ENCODE measurements around the gene LTB4R2. TPM values are rescaled to one million over a fixed set of nuclear protein-coding genes. Genes with fewer than 3 reads are reported as not detected.

The LTB4R2 gene
- polyA plus RNA-seq, 1 donor = 6.0 TPM

- Histone ChIP-seq H3K4me1 (ENCODE audit: control insufficient read depth, insufficient read depth, low read length) (no peaks in the 10 kb centered on the region), H3K27me3 (ENCODE audit: control insufficient read depth, insufficient read depth, low read length) (no peaks in the 10 kb centered on the region)
Observed at GRCh38 chr14:24286996-24287395, 22.9 kb upstream of the LTB4R2 start.

DNA sequence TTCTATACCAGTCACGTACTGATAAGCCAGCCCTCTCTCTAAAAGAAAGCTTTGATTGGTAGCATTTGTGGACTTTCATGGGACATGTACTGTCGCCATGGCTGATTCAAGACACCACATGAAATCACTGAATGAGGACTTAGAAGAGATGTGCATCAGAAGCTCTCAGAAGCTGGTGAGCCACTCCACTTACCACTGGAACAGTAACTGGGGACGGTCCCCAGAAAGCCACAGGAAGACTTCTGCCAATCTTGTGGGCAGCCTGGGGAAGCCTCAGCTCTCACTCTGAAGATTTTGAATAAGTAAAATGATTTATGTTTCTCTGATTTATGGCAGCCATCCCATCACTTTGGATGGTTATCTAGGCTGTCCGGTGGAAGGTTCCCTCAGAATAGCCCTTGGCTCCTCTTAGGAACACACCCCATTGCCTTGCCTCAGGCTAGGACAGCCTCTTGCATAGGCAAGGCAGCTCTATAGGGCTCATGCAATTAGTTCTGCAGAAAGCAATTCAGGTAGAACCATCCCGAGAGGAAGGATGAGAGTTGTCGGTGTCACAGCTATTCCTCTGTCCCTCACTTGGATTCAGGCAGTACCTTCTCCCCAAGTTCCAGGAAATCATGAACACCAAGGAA, 20.2 kb upstream of the LTB4R2 start:
- Histone ChIP-seq H3K27ac (ENCODE audit: low read length) (no peak overlapping the region), H3K9me3 (ENCODE audit: control insufficient read depth, low read depth, low read length) (no peaks in the 10 kb centered on the region), H3K4me3 (ENCODE audit: low read length) (no peak overlapping the region), H3K36me3 (ENCODE audit: control insufficient read depth, insufficient read depth, low read length) (peaks cover 40% of the 10 kb centered on the region), H3K27me3 (ENCODE audit: control insufficient read depth, insufficient read depth, low read length) (no peaks in the 10 kb centered on the region), H3K4me1 (ENCODE audit: control insufficient read depth, insufficient read depth, low read length) (no peaks in the 10 kb centered on the region)
- no CpG with 5 or more reads among the region's 6 CpGs for WGBS (ENCODE audit: insufficient coverage, low lambda C conversion rate)
- DNase-seq = no peak

More at GRCh38 chr14:24286996-24287395, 22.9 kb upstream of the LTB4R2 start:
- H3K27ac ChIP-seq (ENCODE audit: low read length) = no peak overlapping the region
- H3K9me3 ChIP-seq (ENCODE audit: control insufficient read depth, low read depth, low read length) = no peaks in the 10 kb centered on the region
- peaks cover 29% of the 10 kb centered on the region for H3K36me3 ChIP-seq (ENCODE audit: control insufficient read depth, insufficient read depth, low read length)
- DNase-seq = no peak
- no CpG with 5 or more reads among the region's 5 CpGs for WGBS (ENCODE audit: insufficient coverage, low lambda C conversion rate)
- no peak overlapping the region for H3K4me3 ChIP-seq (ENCODE audit: low read length)

DNA sequence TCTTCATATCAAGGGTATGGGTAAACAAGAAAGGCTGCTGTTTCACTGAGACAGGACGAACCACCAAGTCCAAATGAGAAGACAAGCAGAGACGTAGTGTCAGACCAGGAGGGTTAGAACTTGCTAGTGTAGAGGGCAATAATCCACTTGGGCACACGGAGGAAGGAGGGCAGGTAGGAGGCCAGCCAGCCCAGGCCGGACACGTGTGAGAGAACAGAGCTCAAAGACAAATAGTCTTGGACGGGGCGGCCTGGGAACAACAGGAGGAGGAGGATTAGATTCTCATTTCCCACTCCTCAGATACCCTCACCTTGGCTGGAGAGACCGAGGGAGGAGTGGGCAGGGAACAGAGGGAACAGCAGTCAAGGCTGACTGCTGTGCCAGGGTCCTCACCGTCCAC, 19.2 kb upstream of the LTB4R2 start:
- Histone ChIP-seq H3K27ac (ENCODE audit: low read length) (no peak overlapping the region), H3K27me3 (ENCODE audit: control insufficient read depth, insufficient read depth, low read length) (no peaks in the 10 kb centered on the region), H3K36me3 (ENCODE audit: control insufficient read depth, insufficient read depth, low read length) (peaks cover 46% of the 10 kb centered on the region), H3K9me3 (ENCODE audit: control insufficient read depth, low read depth, low read length) (no peaks in the 10 kb centered on the region), H3K4me1 (ENCODE audit: control insufficient read depth, insufficient read depth, low read length) (no peaks in the 10 kb centered on the region), H3K4me3 (ENCODE audit: low read length) (no peak overlapping the region)
- no peak for DNase-seq
- no CpG with 5 or more reads among the region's 9 CpGs for WGBS (ENCODE audit: insufficient coverage, low lambda C conversion rate)

- Histone ChIP-seq H3K4me3 (ENCODE audit: low read length) (no peak overlapping the region), H3K36me3 (ENCODE audit: control insufficient read depth, insufficient read depth, low read length) (peaks cover 54% of the 10 kb centered on the region), H3K9me3 (ENCODE audit: control insufficient read depth, low read depth, low read length) (no peaks in the 10 kb centered on the region), H3K27me3 (ENCODE audit: control insufficient read depth, insufficient read depth, low read length) (no peaks in the 10 kb centered on the region), H3K27ac (ENCODE audit: low read length) (no peak overlapping the region), H3K4me1 (ENCODE audit: control insufficient read depth, insufficient read depth, low read length) (peaks cover 2% of the 10 kb centered on the region)
- no peak for DNase-seq
- no CpG with 5 or more reads among the region's 3 CpGs for WGBS (ENCODE audit: insufficient coverage, low lambda C conversion rate)
Observed at GRCh38 chr14:24291446-24292117, 18.4 kb upstream of the LTB4R2 start.

GRCh38 chr14:24292118-24292807, 17.7 kb upstream of the LTB4R2 start:
- no peak for DNase-seq
- Histone ChIP-seq H3K36me3 (ENCODE audit: control insufficient read depth, insufficient read depth, low read length) (peaks cover 56% of the 10 kb centered on the region), H3K9me3 (ENCODE audit: control insufficient read depth, low read depth, low read length) (no peaks in the 10 kb centered on the region), H3K4me1 (ENCODE audit: control insufficient read depth, insufficient read depth, low read length) (peaks cover 4% of the 10 kb centered on the region), H3K4me3 (ENCODE audit: low read length) (no peak overlapping the region), H3K27me3 (ENCODE audit: control insufficient read depth, insufficient read depth, low read length) (no peaks in the 10 kb centered on the region), H3K27ac (ENCODE audit: low read length) (no peak overlapping the region)
- no CpG with 5 or more reads among the region's 11 CpGs for WGBS (ENCODE audit: insufficient coverage, low lambda C conversion rate)

GRCh38 chr14:24293525-24293924, 16.4 kb upstream of the LTB4R2 start:
- H3K36me3 ChIP-seq (ENCODE audit: control insufficient read depth, insufficient read depth, low read length) = peaks cover 56% of the 10 kb centered on the region
- WGBS (ENCODE audit: insufficient coverage, low lambda C conversion rate) = 100% methylated on average over 1 of the region's 2 CpGs
- no peak overlapping the region for H3K27ac ChIP-seq (ENCODE audit: low read length)
- peaks cover 12% of the 10 kb centered on the region for H3K4me1 ChIP-seq (ENCODE audit: control insufficient read depth, insufficient read depth, low read length)
- H3K9me3 ChIP-seq (ENCODE audit: control insufficient read depth, low read depth, low read length) = no peaks in the 10 kb centered on the region
- no peaks in the 10 kb centered on the region for H3K27me3 ChIP-seq (ENCODE audit: control insufficient read depth, insufficient read depth, low read length)
- DNase-seq = no peak
- no peak overlapping the region for H3K4me3 ChIP-seq (ENCODE audit: low read length)

DNA sequence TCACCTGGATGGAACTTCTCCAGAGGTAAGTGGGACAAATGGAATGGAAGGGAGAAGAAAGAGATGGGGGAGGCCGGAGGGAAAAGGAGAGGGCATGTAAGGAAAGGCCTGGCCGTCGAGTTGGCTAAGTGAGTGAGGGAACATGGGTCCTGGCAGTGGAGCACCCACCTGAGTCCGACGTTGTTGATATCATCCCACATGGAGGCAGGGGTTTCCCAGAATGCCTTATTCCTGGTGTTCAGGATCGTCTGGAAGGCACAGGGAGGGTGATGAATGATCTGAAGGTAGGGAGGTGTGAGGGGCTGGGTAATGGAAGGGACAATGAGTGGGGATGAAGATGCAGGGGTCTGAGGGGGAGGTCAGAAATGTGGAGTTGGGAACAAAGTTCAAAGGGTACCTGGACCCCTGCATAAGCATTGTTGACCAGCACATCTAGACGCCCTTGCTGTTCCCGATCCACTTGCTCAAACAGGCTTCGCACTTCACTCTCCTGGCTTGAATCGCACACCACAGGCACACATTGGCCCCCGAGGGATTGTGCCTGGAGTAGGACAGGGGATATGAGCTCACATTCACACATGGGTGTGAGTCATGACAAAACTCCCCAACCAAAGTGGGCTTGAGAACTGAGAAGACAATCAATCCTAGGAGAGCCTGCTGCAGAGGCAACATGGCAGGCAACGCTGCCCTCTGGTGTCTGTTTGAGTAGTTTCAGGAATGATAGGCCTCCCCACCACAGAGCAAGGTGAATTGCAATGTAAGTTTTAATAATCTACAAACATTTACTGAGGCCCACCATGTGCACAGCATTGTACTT, 13.4 kb upstream of the LTB4R2 start:
- no peak overlapping the region for H3K4me3 ChIP-seq (ENCODE audit: low read length)
- no peak overlapping the region for H3K27ac ChIP-seq (ENCODE audit: low read length)
- WGBS (ENCODE audit: insufficient coverage, low lambda C conversion rate) = 100% methylated on average over 2 of the region's 12 CpGs
- H3K4me1 ChIP-seq (ENCODE audit: control insufficient read depth, insufficient read depth, low read length) = peaks cover 19% of the 10 kb centered on the region
- DNase-seq = peak; percentile 59 to 61
- H3K9me3 ChIP-seq (ENCODE audit: control insufficient read depth, low read depth, low read length) = no peaks in the 10 kb centered on the region
- H3K36me3 ChIP-seq (ENCODE audit: control insufficient read depth, insufficient read depth, low read length) = peaks cover 34% of the 10 kb centered on the region
- H3K27me3 ChIP-seq (ENCODE audit: control insufficient read depth, insufficient read depth, low read length) = no peaks in the 10 kb centered on the region

GRCh38 chr14:24297190-24297964, 12.6 kb upstream of the LTB4R2 start:
- 0% methylated on average over 2 of the region's 5 CpGs for WGBS (ENCODE audit: insufficient coverage, low lambda C conversion rate)
- Histone ChIP-seq H3K36me3 (ENCODE audit: control insufficient read depth, insufficient read depth, low read length) (peaks cover 34% of the 10 kb centered on the region), H3K27ac (ENCODE audit: low read length) (peak overlapping the region; percentile 18), H3K9me3 (ENCODE audit: control insufficient read depth, low read depth, low read length) (no peaks in the 10 kb centered on the region), H3K4me3 (ENCODE audit: low read length) (no peak overlapping the region), H3K27me3 (ENCODE audit: control insufficient read depth, insufficient read depth, low read length) (no peaks in the 10 kb centered on the region), H3K4me1 (ENCODE audit: control insufficient read depth, insufficient read depth, low read length) (peaks cover 19% of the 10 kb centered on the region)
- peak in 1 of 2 donors; percentile 57 for DNase-seq

DNA sequence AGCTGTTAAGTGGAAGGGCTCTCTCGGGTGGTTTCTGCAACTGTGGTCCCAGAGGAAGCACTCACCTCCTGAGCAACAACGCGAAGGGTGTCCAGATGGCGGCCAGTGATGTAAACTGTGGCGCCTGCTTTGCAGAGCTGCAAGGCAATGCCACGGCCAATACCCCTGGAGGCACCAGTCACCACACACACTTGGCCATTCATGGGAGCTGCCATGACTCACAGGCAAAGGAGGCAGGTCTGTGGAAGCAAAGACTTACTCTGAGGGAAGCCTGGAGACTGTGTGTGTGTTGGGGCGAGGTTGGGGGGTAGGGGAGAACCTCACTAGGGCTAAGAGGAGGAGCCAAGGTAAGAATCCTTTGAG, 11.1 kb upstream of the LTB4R2 start:
- peaks cover 25% of the 10 kb centered on the region for H3K4me1 ChIP-seq (ENCODE audit: control insufficient read depth, insufficient read depth, low read length)
- whole genome bisulfite sequencing (ENCODE audit: insufficient coverage, low lambda C conversion rate) = no CpG with 5 or more reads among the region's 7 CpGs
- no peaks in the 10 kb centered on the region for H3K9me3 ChIP-seq (ENCODE audit: control insufficient read depth, low read depth, low read length)
- no peaks in the 10 kb centered on the region for H3K27me3 ChIP-seq (ENCODE audit: control insufficient read depth, insufficient read depth, low read length)
- H3K36me3 ChIP-seq (ENCODE audit: control insufficient read depth, insufficient read depth, low read length) = peaks cover 39% of the 10 kb centered on the region
- peak overlapping the region; percentile 68 for H3K4me3 ChIP-seq (ENCODE audit: low read length)
- DNase-seq = no peak
- H3K27ac ChIP-seq (ENCODE audit: low read length) = peak overlapping the region; percentile 90
